Liver (tissue), 9 donors: ENCODE data around the gene SREBF2. TPM values are rescaled to one million over a fixed set of nuclear protein-coding genes. Genes with fewer than 3 reads are reported as not detected.

Experiments
- DNase-seq: peaks from one replicate; pipeline ENCODE4 v3.0.0-alpha.2; 2017; ENCODE audit warnings: low spot score
- H3K27ac ChIP-seq, 2 donors: one replicate each; pipeline ENCODE4 v1.7.0; 2013; ENCODE audit warnings: inconsistent platforms in 2 of 2, low read length in 2 of 2, control low read depth in 1 of 2, low read depth in 1 of 2, mild to moderate bottlenecking in 1 of 2
- H3K27me3 ChIP-seq, 4 donors: one replicate each; pipeline versions ENCODE4 v1.6.1 to v1.7.0; 2013; ENCODE audit warnings: low read length in 3 of 4, inconsistent platforms in 1 of 4, mild to moderate bottlenecking in 1 of 4, moderate library complexity in 1 of 4; ENCODE audit not compliant: control insufficient read depth in 4 of 4, insufficient read depth in 4 of 4
- H3K36me3 ChIP-seq, 4 donors: one replicate each; pipeline versions ENCODE4 v1.6.1 to v1.7.0; 2013; ENCODE audit warnings: low read length in 3 of 4, mild to moderate bottlenecking in 3 of 4, low read depth in 1 of 4, moderate library complexity in 1 of 4; ENCODE audit not compliant: control insufficient read depth in 4 of 4, insufficient read depth in 3 of 4
- H3K4me1 ChIP-seq, 4 donors: one replicate each; pipeline versions ENCODE4 v1.6.1 to v1.7.0; 2013; ENCODE audit warnings: low read length in 3 of 4, mild to moderate bottlenecking in 3 of 4, moderate library complexity in 1 of 4; ENCODE audit not compliant: control insufficient read depth in 4 of 4, insufficient read depth in 4 of 4
- H3K4me3 ChIP-seq, 3 donors: one replicate each; pipeline versions ENCODE4 v1.6.1 to v1.7.0; 2013; ENCODE audit warnings: low read length in 3 of 3, control low read depth in 1 of 3, low read depth in 1 of 3, mild to moderate bottlenecking in 1 of 3
- H3K9ac ChIP-seq, 2 donors: one replicate each; pipeline ENCODE4 v1.7.0; 2013; ENCODE audit warnings: low read length in 2 of 2, mild to moderate bottlenecking in 2 of 2, moderate library complexity in 2 of 2, control low read depth in 1 of 2, low read depth in 1 of 2
- H3K9me3 ChIP-seq, 4 donors: one replicate each; pipeline versions ENCODE4 v1.6.1 to v1.7.0; 2013; ENCODE audit warnings: low read length in 3 of 4; ENCODE audit not compliant: control insufficient read depth in 4 of 4
- ATF3 ChIP-seq: IDR thresholded peaks from 2 replicates; pipeline ENCODE4 v1.6.1; 2016; ENCODE audit warnings: antibody characterized with exemption
- CTCF ChIP-seq: fragments of 150-350 bp; IDR thresholded peaks from 2 replicates; pipeline ENCODE4 v1.5.1; 2017; ENCODE audit warnings: improper control_type of control experiment, low read depth, low read length; ENCODE audit not compliant: missing input control
- EGR1 ChIP-seq, 2 donors: IDR thresholded peaks; 2 replicates each; pipeline ENCODE4 v1.6.1; 2016 to 2018; ENCODE audit warnings: antibody characterized with exemption in 2 of 2, low read depth in 2 of 2
- FOXA1 ChIP-seq: IDR thresholded peaks from 2 replicates; pipeline ENCODE4 v1.6.1; 2016; ENCODE audit warnings: antibody characterized with exemption
- FOXA2 ChIP-seq: IDR thresholded peaks from 2 replicates; pipeline ENCODE4 v1.6.1; 2016; ENCODE audit warnings: antibody characterized with exemption
- GABPA ChIP-seq, 2 donors: IDR thresholded peaks in 1 of 2; conservative IDR thresholded peaks in 1 of 2; 2 replicates each; pipeline ENCODE4 v1.6.1; 2016; ENCODE audit warnings: antibody characterized with exemption in 2 of 2, mild to moderate bottlenecking in 1 of 2, moderate library complexity in 1 of 2
- HNF4A ChIP-seq, 2 donors: conservative IDR thresholded peaks; 2 replicates each; pipeline ENCODE4 v1.6.1; 2016; ENCODE audit warnings: antibody characterized with exemption in 2 of 2, mild to moderate bottlenecking in 2 of 2
- HNF4G ChIP-seq: IDR thresholded peaks from 2 replicates; pipeline ENCODE4 v1.6.1; 2016; ENCODE audit warnings: antibody characterized with exemption
- JUND ChIP-seq, 2 donors: IDR thresholded peaks; 2 replicates each; pipeline ENCODE4 v1.6.1; 2016; ENCODE audit warnings: antibody characterized with exemption in 2 of 2
- RXRA ChIP-seq, 2 donors: IDR thresholded peaks; 2 replicates each; pipeline ENCODE4 v1.6.1; 2017 to 2018; ENCODE audit warnings: antibody characterized with exemption in 2 of 2, mild to moderate bottlenecking in 1 of 2
- SP1 ChIP-seq: IDR thresholded peaks from 2 replicates; pipeline ENCODE4 v1.6.1; 2018; ENCODE audit warnings: antibody characterized with exemption, mild to moderate bottlenecking
- TAF1 ChIP-seq: conservative IDR thresholded peaks from 2 replicates; pipeline ENCODE4 v1.6.1; 2016; ENCODE audit warnings: antibody characterized with exemption, mild to moderate bottlenecking
- YY1 ChIP-seq: IDR thresholded peaks from 2 replicates; pipeline ENCODE4 v1.6.1; 2016; ENCODE audit warnings: antibody characterized with exemption, mild to moderate bottlenecking
- ZBTB33 ChIP-seq: IDR thresholded peaks from 2 replicates; pipeline ENCODE4 v1.6.1; 2016; ENCODE audit warnings: antibody characterized with exemption
- WGBS: extraction: QIAGEN DNeasy Blood & Tissue Kit; methylation state at CpG from one replicate; pipeline ENCODE4 v1.1.7; 2013; 5-methylcytosine and 5-hydroxymethylcytosine counted together
- polyA plus RNA-seq, 2 donors: library from polyadenylated mRNA; stranded (reverse) in 1 of 2; unstranded in 1 of 2; fragments of 200-250 nt in 1 of 2; fragments of >200 nt in 1 of 2; fragmentation: Nextera tagmentation in 1 of 2; extraction: Ambion mirVana in 1 of 2; gene quantifications; one replicate each; pipeline versions ENCODE4 v1.2.1 to v1.2.3, GENCODE V29; 2013 to 2015
- total RNA-seq, 2 donors: library from RNA; depleted of rRNA; stranded (reverse); fragments of >200 nt; gene quantifications; one replicate each; pipeline ENCODE4 v1.2.3, GENCODE V29; 2014
- TF ChIP-seq, protein P1 (sequence below): IDR thresholded peaks from 2 replicates; pipeline ENCODE4 v1.6.1; 2016; ENCODE audit warnings: antibody characterized with exemption
- TF ChIP-seq, protein P2 (sequence below): IDR thresholded peaks from 2 replicates; pipeline ENCODE4 v1.6.1; 2016; ENCODE audit warnings: antibody characterized with exemption, mild to moderate bottlenecking
- donor health status: healthy.
- donor health status: healthy.
- donor health status: healthy.
- donor health status: healthy.
- donor health status: healthy.

The SREBF2 gene
- total and polyA plus RNA-seq, 4 donors: 18.3 to 69.6 (median 57.3) TPM

DNA sequence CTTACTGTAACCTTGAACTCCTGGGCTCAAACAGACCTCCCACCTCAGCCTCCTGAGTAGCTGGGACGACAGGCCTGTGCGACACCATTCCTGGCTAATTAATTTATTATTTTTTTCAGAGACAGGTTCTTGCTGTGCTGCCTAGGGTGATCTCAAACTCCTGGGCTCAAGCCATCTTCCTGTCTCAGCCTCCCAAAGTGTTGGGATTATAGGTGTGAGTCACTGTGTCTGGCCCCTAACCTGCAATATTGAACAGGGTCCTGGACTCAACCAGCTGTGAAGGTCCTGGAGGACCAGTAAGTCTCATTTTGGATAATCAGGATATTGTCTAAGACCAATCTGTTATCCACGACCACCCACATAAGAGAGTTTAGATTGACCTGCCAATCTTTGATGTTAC is 17.2 kb upstream of the SREBF2 start:
- H3K27me3 ChIP-seq: no peaks in the 10 kb centered on the region
- TF ChIP-seq RXRA (IDR thresholded peaks at IDR 0.05): no peak
- no peak for TF ChIP-seq YY1
- TF ChIP-seq, protein P1, sequence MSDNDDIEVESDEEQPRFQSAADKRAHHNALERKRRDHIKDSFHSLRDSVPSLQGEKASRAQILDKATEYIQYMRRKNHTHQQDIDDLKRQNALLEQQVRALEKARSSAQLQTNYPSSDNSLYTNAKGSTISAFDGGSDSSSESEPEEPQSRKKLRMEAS: no peak
- TF ChIP-seq SP1: no peak
- no peak for TF ChIP-seq GABPA (IDR thresholded peaks at IDR 0.05 in 1 of 2, conservative IDR thresholded peaks at IDR 0.05 in 1 of 2)
- TF ChIP-seq, protein P2, sequence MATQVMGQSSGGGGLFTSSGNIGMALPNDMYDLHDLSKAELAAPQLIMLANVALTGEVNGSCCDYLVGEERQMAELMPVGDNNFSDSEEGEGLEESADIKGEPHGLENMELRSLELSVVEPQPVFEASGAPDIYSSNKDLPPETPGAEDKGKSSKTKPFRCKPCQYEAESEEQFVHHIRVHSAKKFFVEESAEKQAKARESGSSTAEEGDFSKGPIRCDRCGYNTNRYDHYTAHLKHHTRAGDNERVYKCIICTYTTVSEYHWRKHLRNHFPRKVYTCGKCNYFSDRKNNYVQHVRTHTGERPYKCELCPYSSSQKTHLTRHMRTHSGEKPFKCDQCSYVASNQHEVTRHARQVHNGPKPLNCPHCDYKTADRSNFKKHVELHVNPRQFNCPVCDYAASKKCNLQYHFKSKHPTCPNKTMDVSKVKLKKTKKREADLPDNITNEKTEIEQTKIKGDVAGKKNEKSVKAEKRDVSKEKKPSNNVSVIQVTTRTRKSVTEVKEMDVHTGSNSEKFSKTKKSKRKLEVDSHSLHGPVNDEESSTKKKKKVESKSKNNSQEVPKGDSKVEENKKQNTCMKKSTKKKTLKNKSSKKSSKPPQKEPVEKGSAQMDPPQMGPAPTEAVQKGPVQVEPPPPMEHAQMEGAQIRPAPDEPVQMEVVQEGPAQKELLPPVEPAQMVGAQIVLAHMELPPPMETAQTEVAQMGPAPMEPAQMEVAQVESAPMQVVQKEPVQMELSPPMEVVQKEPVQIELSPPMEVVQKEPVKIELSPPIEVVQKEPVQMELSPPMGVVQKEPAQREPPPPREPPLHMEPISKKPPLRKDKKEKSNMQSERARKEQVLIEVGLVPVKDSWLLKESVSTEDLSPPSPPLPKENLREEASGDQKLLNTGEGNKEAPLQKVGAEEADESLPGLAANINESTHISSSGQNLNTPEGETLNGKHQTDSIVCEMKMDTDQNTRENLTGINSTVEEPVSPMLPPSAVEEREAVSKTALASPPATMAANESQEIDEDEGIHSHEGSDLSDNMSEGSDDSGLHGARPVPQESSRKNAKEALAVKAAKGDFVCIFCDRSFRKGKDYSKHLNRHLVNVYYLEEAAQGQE: no peak
- TF ChIP-seq HNF4A (conservative IDR thresholded peaks at IDR 0.05): no peak
- TF ChIP-seq FOXA2: no peak
- TF ChIP-seq EGR1 (IDR thresholded peaks at IDR 0.05; ENCODE audit: low read depth in 2 of 2): no peak
- no peak for TF ChIP-seq TAF1
- no peak for TF ChIP-seq HNF4G
- H3K4me1 ChIP-seq: no peaks in the 10 kb centered on the region
- no peak overlapping the region for H3K4me3 ChIP-seq
- no peak overlapping the region for H3K27ac ChIP-seq
- no peak for DNase-seq
- no peaks in the 10 kb centered on the region for H3K9me3 ChIP-seq
- 97% methylated on average over 3 of the region's 3 CpGs for WGBS
- H3K36me3 ChIP-seq: peaks cover 0 to 8% (median 4%) of the 10 kb centered on the region in 4 donors
- H3K9ac ChIP-seq: no peak overlapping the region

DNA sequence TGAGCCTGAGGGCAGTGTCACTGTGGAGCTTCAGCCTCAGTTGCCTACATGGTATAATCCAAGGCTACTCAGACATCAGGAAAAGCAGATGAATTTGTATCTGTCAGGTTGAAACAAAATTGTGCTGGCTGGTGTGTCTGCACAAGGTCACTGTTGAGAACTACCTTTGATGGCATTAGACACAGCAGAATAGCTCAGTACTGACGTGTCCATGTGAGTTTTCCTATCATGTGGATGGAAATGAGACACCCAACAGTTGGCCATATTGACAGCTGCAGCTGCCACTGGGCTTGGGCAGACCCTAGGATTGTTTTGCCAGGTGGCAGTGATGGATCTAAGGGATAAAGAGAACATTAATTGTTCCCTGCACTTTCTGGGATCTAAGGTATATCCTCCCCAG is 16.7 kb upstream of the SREBF2 start:
- DNase-seq: no peak
- 98% methylated on average over 1 of the region's 1 CpG for WGBS
- Histone ChIP-seq H3K36me3 (peaks cover 0 to 8% (median 4%) of the 10 kb centered on the region in 4 donors), H3K9ac (no peak overlapping the region), H3K27ac (no peak overlapping the region), H3K9me3 (no peaks in the 10 kb centered on the region), H3K4me1 (no peaks in the 10 kb centered on the region), H3K4me3 (no peak overlapping the region), H3K27me3 (no peaks in the 10 kb centered on the region)
- TF ChIP-seq FOXA2 (no peak), YY1 (no peak), SP1 (no peak)

- TF ChIP-seq EGR1 (IDR thresholded peaks at IDR 0.05; ENCODE audit: low read depth in 2 of 2) (no peak), FOXA1 (no peak), TAF1 (no peak), ATF3 (no peak), YY1 (no peak), RXRA (IDR thresholded peaks at IDR 0.05) (no peak), CTCF (no peak), ZBTB33 (no peak), JUND (IDR thresholded peaks at IDR 0.05) (no peak), FOXA2 (no peak), HNF4A (conservative IDR thresholded peaks at IDR 0.05) (no peak), SP1 (no peak)
- TF ChIP-seq, protein P1: no peak
- Histone ChIP-seq H3K36me3 (peaks cover 0 to 8% (median 4%) of the 10 kb centered on the region in 4 donors), H3K27me3 (no peaks in the 10 kb centered on the region), H3K4me3 (no peak overlapping the region), H3K27ac (no peak overlapping the region), H3K9me3 (no peaks in the 10 kb centered on the region), H3K9ac (no peak overlapping the region), H3K4me1 (no peaks in the 10 kb centered on the region)
- 92% methylated on average over 2 of the region's 2 CpGs for WGBS
- no peak for DNase-seq
Observed at GRCh38 chr22:41816871-41817270, 16.0 kb upstream of the SREBF2 start.
